Fibroblast of skin of left biceps (primary cell): Measurements from ENCODE around the gene PACRG.

ENCODE experiments used
- DNase-seq, 2 experiments: peaks; one replicate each; pipeline ENCODE4 v3.0.0-alpha.2; 2013; ENCODE audit warnings: low read depth in 2 of 2

PACRG gene

GRCh38 chr6:163285691-163286090 lies 557.9 kb downstream of the PACRG start:
- no peak for DNase-seq

GRCh38 chr6:163287626-163288025 lies 559.9 kb downstream of the PACRG start:
- no peak for DNase-seq

- no peak for DNase-seq
Measured at GRCh38 chr6:163288066-163288465, 560.3 kb downstream of the PACRG start.

- no peak for DNase-seq
Measured at GRCh38 chr6:163288915-163289314, 561.1 kb downstream of the PACRG start.

GRCh38 chr6:163289447-163289846 lies 561.7 kb downstream of the PACRG start:
- DNase-seq = no peak

GRCh38 chr6:163290545-163291274 lies 562.9 kb downstream of the PACRG start:
- no peak for DNase-seq

- DNase-seq = peak; percentile 78 to 79
Measured at GRCh38 chr6:163291622-163292021, 563.8 kb downstream of the PACRG start.

- no peak for DNase-seq
Measured at GRCh38 chr6:163293286-163293685, 565.5 kb downstream of the PACRG start.

GRCh38 chr6:163294734-163295133 lies 567.0 kb downstream of the PACRG start:
- DNase-seq = no peak

- no peak for DNase-seq
Measured at GRCh38 chr6:163296835-163297519, 569.2 kb downstream of the PACRG start.

- peak in 1 of 2 experiments; percentile 22 for DNase-seq
Measured at GRCh38 chr6:163298079-163298830, 570.5 kb downstream of the PACRG start.

GRCh38 chr6:163300838-163301237 lies 573.1 kb downstream of the PACRG start:
- DNase-seq = no peak

GRCh38 chr6:163301726-163302635 lies 574.2 kb downstream of the PACRG start:
- DNase-seq = no peak

- DNase-seq = no peak
Measured at GRCh38 chr6:163302747-163303146, 575.0 kb downstream of the PACRG start.

- no peak for DNase-seq
Measured at GRCh38 chr6:163306000-163306399, 578.2 kb downstream of the PACRG start.

GRCh38 chr6:163308629-163309440 lies 581.1 kb downstream of the PACRG start:
- no peak for DNase-seq

GRCh38 chr6:163309491-163310026 lies 581.8 kb downstream of the PACRG start:
- DNase-seq = no peak

GRCh38 chr6:163310096-163310972 lies 582.6 kb downstream of the PACRG start:
- no peak for DNase-seq

GRCh38 chr6:163310973-163311383 lies 583.2 kb downstream of the PACRG start:
- no peak for DNase-seq
